GM18526 (cell line): Measurements from ENCODE around the gene INPP5A.

Experiments used
- POLR2A ChIP-seq: IDR thresholded peaks from 3 replicates; pipeline ENCODE4 v1.6.1; 2011; ENCODE audit not compliant: insufficient read length; ENCODE audit errors: extremely low read depth

INPP5A gene

DNA sequence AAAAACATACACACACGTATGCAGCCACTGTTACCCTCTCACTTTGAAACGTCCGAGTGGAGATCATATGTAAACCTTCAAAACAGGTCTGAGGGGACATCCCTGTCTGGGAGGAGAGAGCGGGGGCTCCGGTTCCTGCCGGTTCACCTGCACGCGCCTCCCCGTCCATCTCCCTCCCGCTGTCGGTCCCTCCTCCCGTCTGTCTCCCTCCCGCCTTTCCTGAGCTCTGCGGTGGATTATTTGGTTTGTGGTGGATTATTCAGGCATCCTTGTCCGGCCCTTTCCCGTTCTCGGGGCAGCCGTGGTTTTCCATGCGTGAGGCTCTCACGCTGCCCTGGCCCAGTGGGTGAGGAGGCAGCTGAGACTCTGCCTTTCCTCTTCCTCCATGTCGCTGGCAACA lies 188.6 kb downstream of the INPP5A start:
- no peak for TF ChIP-seq POLR2A

DNA sequence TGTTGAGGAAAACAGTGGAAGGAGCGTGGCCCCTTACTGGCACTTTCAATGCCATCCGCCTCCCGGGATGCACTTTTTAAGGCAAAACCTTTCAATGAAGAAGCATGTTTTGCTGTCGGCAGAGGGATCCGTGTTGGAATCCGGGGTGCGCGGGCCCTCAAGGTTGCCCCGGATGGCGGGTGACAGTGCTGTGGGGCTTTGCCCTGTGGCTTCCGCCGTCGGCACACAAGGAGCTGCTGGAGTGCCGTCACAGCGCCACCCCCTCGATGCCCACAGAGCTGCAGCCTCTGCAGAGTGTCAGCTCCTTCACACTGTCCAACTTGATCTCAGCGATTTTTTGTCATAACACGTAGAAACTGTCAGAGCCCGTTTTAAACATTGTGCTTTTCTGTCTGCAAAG lies 189.4 kb downstream of the INPP5A start:
- TF ChIP-seq POLR2A = no peak

DNA sequence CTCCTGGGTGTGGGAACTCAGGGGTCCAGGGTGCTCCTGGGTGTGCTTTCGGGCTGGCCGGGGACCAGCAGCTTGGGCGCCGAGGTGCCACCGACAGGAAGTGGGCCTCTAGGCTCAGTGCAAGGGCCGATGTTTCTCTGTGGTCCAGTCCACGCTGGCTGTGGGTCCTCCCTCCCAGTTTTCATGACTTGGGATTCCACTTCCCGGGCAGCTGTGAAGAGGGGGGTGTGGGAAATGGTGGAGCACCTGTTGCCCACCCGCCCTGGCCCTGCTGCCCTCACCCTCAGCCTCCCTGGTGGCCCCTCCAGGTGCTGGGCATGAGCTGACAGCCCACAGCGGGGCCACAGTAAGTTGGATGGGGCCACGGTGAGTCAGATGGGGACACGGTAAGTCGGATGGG lies 189.8 kb downstream of the INPP5A start:
- no peak for TF ChIP-seq POLR2A

DNA sequence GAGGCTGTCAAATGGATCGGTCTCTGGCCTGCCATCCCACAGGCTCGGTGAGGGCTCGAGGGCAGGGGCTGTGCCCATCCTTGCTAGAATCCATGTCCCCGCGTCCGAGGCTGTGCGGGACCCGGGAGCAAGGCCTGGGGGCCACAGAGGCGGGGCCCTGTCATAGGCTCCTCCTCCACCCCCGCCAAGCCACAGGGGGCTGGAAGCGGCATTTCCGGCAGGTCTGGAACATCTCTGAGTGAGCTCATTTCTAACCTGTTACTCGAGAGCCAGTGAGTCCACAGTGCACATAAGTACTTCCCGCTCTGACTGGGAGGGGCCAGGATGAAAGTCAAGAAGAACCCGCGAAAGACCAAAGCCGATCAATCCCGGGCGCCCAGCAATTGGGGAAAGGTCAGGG lies 190.7 kb downstream of the INPP5A start:
- TF ChIP-seq POLR2A = no peak

- no peak for TF ChIP-seq POLR2A
Observed at GRCh38 chr10:132728741-132729140, 191.2 kb downstream of the INPP5A start.

GRCh38 chr10:132729810-132730572 lies 192.4 kb downstream of the INPP5A start:
- no peak for TF ChIP-seq POLR2A

GRCh38 chr10:132730573-132730953 lies 193.0 kb downstream of the INPP5A start:
- no peak for TF ChIP-seq POLR2A

DNA sequence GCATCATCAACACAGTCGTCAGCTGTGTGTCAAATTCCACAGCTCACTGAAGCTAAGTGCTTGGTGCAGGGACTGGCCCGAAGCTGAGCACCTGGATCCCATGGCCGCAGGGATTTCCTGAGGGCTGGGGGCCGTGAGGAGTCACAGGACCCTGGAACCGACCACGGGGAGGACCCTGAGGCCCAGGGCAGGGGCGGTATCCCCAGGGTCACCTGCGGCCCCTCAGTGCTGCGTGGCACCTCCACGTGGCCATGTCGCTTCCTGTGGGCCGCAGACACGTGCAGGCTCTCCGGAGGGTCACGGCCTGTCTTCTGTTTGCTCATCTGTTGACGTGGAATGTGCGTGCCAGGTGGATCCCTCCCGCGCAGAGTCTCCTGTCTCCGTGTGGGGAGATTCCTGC lies 194.9 kb downstream of the INPP5A start:
- TF ChIP-seq POLR2A = no peak

DNA sequence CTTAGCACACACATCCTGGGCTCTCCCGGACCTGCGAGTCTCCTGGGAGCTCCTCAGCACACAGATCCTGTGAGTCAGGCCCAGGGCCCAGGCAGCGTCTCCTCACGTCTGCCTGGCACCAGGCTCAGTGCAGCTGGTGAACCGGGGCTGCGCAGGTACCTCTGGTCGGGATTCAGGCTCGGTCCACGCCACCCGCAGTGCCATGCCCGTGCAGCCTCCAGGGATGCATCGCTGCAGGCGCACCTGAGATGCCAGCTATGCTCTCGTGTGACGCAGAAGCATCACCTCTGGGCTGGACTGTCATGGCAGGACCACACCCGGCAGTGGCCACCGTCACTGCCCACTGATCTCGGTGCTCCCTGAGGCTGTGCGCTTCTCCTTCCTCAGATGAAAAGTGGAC lies 196.3 kb downstream of the INPP5A start:
- no peak for TF ChIP-seq POLR2A

DNA sequence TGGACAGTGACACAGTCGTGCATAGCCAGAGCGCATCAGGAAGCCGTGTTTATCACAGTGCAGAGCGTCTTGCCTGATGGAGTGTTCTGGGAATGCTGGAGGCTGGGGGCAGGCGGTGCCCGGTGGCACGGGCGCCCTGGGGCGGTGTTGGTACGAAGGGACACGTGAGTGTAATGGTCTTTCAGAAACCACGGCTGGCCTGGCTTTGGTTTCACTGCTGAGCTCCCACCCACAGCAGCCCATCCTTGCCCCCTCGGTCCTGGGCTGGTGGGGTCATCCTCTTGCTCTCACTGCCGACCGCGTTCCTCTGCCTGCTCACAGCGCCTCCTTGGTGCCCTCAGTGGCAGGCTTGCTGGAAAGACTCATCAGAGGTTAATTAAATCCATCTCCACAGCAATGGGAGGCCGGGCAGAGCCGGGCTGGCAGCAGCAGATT lies 197.8 kb downstream of the INPP5A start:
- TF ChIP-seq POLR2A = no peak

DNA sequence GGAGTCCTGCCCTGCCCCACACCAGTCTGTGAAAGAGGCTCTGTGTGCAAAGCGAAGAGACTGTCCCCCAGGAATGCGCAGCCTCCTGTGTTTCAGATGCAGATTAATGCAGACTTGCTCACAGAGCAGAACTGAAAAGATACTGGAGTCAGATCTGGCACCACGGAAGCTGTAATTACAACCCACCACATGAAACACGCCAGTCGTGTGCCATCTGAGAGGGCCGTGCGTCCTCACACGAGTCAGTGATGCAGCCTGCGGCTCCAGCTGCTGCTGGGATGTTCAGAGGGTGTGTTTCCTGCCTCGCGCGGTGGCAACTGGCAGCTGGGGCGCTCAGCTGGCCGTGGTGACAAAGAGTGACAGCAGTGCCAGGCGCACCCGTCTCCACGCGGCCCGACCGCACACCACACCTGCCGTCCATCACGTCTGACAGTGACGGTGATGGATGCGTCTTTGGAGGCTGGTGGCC lies 198.4 kb downstream of the INPP5A start:
- TF ChIP-seq POLR2A = no peak

DNA sequence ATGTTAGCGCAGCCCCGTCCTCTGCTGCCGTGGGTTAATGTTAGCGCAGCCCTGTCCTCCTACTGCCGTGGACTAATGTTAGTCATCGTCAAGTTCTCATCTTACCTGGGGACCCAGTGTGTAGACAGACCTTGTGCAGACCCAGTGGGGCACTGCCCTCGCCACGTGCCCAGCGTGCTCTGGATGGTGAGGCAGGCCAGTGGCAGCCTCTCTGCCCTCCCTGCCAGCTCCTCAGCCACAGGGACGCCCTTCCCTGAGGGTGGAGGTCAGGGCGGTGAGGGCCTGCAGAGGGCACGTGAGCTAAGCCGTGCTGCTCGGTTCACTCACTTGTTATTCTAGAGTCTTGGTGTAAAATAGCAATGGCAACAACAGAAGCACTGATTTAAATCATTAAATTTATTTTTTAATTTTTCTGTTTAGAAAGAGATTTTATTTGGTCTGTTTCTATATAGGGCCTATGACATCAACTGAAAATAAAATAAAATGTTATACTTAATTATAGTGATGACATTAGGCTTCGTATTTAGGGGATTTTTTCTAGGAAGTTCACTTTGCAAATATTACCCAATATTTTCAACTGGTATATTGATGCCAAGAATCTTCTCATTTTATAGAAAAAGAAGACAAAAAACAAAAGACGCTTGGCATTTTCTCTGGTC lies 199.9 kb downstream of the INPP5A start:
- no peak for TF ChIP-seq POLR2A

DNA sequence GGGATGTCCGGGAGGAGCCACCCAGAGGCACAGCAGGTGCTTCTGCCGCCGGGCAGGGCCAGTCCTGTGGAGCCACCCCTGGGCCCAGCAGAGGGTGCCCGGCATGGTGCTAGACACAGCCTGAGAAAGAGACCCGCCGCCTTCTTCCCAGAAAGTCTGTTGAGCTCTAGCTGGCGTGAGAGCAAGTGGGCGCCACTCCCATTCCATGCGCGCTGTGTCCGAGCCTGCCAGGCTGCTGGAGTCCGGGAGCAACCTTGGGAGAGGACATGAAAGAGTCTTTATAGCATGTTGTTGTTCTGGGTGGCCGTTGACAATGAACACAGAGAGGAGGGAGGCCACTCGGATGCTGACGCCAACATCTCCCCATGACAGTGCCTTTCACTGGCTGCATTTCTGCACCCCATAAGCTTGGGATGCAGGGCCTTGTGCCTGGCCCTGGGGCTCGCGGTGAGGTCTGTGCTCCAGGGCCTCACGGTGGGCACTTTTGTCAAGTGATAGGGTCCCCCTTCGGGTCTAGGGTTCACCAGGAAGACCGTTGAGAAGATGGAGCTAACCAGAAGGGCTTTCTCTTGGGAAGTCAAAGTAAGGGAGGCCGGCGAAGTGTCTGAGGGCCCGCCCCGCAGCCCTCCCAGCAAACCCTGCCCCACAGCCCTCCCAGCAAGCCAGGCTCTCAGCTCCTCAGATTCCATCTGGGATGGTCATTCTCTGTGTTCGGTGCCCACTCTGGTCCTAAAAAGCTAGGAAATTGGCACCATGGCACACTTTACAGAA lies 201.1 kb downstream of the INPP5A start:
- TF ChIP-seq POLR2A = no peak

- TF ChIP-seq POLR2A = no peak
Observed at GRCh38 chr10:132739225-132739613, 201.6 kb downstream of the INPP5A start.

GRCh38 chr10:132740588-132740987 lies 203.0 kb downstream of the INPP5A start:
- no peak for TF ChIP-seq POLR2A
